ENCODE data around the gene TCN2. TPM values are rescaled to one million over a fixed set of nuclear protein-coding genes. Genes with fewer than 3 reads are reported as not detected.
"Not testable (repeated sequence)": the region's sequence is repeated elsewhere in the genome, so short reads cannot be mapped to it uniquely, and the experiment has no call there.

TCN2 gene
- total RNA-seq, 1 donor from 2014 or later: 0.68 TPM

GRCh38 chr22:30628491-30628890 is 21.5 kb downstream of the TCN2 start:
- no peaks in the 10 kb centered on the region for H3K36me3 Mint-ChIP-seq (ENCODE audit: low read depth)
- intact Hi-C loops (cut with micrococcal nuclease): no loop called here
- H3K27me3 Mint-ChIP-seq (ENCODE audit: low read depth): no peaks in the 10 kb centered on the region
- H3K27ac Mint-ChIP-seq: no peak overlapping the region
- no peaks in the 10 kb centered on the region for H3K9me3 Mint-ChIP-seq
- peaks cover 2% of the 10 kb centered on the region for H3K4me1 Mint-ChIP-seq (ENCODE audit: low read depth)
- DNase-seq (ENCODE audit: low spot score): no peak
- H3K4me3 Mint-ChIP-seq (ENCODE audit: low read depth): no peak overlapping the region

GRCh38 chr22:30631469-30631868 is 24.5 kb downstream of the TCN2 start:
- not testable (repeated sequence) for DNase-seq (ENCODE audit: low spot score); H3K27me3 Mint-ChIP-seq (ENCODE audit: low read depth); H3K4me3 Mint-ChIP-seq (ENCODE audit: low read depth); H3K36me3 Mint-ChIP-seq (ENCODE audit: low read depth); H3K27ac Mint-ChIP-seq; H3K9me3 Mint-ChIP-seq
- peaks cover 13% of the 10 kb centered on the region for H3K4me1 Mint-ChIP-seq (ENCODE audit: low read depth)
- intact Hi-C loops (cut with micrococcal nuclease): loop anchor here (10.0 kb wide), 1 partner anchor 663 kb away; the partner anchor contains the start of gene PIK3IP1

GRCh38 chr22:30634471-30635233 is 27.7 kb downstream of the TCN2 start:
- DNase-seq (ENCODE audit: low spot score): peak; percentile 81
- Mint-ChIP-seq H3K36me3 (ENCODE audit: low read depth) (peaks cover 9% of the 10 kb centered on the region), H3K27ac (peak overlapping the region; percentile 93), H3K9me3 (no peaks in the 10 kb centered on the region), H3K27me3 (ENCODE audit: low read depth) (no peaks in the 10 kb centered on the region), H3K4me3 (ENCODE audit: low read depth) (peak overlapping the region; percentile 75), H3K4me1 (ENCODE audit: low read depth) (peaks cover 23% of the 10 kb centered on the region)
- intact Hi-C loops (cut with micrococcal nuclease): loop anchor here (1.0 to 10.0 kb wide), 8 partner anchors 10 to 660 kb away; partner anchors contain the start of genes DUSP18, OSBP2 and PIK3IP1

GRCh38 chr22:30635273-30636225 is 28.6 kb downstream of the TCN2 start, which contains the start of gene SLC35E4:
TSS of gene SLC35E4 (plus strand) at chr22:30635781. CDS start at chr22:30636451, 670 bp downstream.
- DNase-seq (ENCODE audit: low spot score): peak; percentile 92
- Mint-ChIP-seq H3K4me3 (ENCODE audit: low read depth) (peak within 1 kb of the TSS; percentile 83), H3K4me1 (ENCODE audit: low read depth) (peaks cover 23% of the 10 kb centered on the region), H3K27ac (peak within 1 kb of the TSS; percentile 93), H3K27me3 (ENCODE audit: low read depth) (no peaks in the 10 kb centered on the region), H3K36me3 (ENCODE audit: low read depth) (peaks cover 9% of the 10 kb centered on the region), H3K9me3 (no peaks in the 10 kb centered on the region)
- intact Hi-C loops (cut with micrococcal nuclease): loop anchor here (1.0 to 10.0 kb wide), 5 partner anchors 9 to 659 kb away; partner anchors contain the start of gene PIK3IP1

- Mint-ChIP-seq H3K27ac (peak overlapping the region; percentile 82), H3K4me1 (ENCODE audit: low read depth) (peaks cover 23% of the 10 kb centered on the region)
- DNase-seq (ENCODE audit: low spot score): no peak
These were observed 29.5 kb downstream of the TCN2 start for GRCh38 chr22:30636226-30637077.

GRCh38 chr22:30637701-30638114 is 30.7 kb downstream of the TCN2 start:
- no peaks in the 10 kb centered on the region for H3K9me3 Mint-ChIP-seq
- intact Hi-C loops (cut with micrococcal nuclease): loop anchor here (10.0 kb wide), 1 partner anchor 657 kb away; the partner anchor contains the start of gene PIK3IP1
- peak overlapping the region; percentile 55 for H3K4me3 Mint-ChIP-seq (ENCODE audit: low read depth)
- H3K4me1 Mint-ChIP-seq (ENCODE audit: low read depth): peaks cover 23% of the 10 kb centered on the region
- peak overlapping the region; percentile 9 for H3K27ac Mint-ChIP-seq
- peaks cover 9% of the 10 kb centered on the region for H3K36me3 Mint-ChIP-seq (ENCODE audit: low read depth)
- DNase-seq (ENCODE audit: low spot score): no peak
- H3K27me3 Mint-ChIP-seq (ENCODE audit: low read depth): no peaks in the 10 kb centered on the region

More at GRCh38 chr22:30636226-30637077, 29.5 kb downstream of the TCN2 start:
- H3K4me3 Mint-ChIP-seq (ENCODE audit: low read depth): peak overlapping the region; percentile 83
- intact Hi-C loops (cut with micrococcal nuclease): loop anchor here (10.0 kb wide), 1 partner anchor 658 kb away; the partner anchor contains the start of gene PIK3IP1
- H3K27me3 Mint-ChIP-seq (ENCODE audit: low read depth): no peaks in the 10 kb centered on the region
- peaks cover 9% of the 10 kb centered on the region for H3K36me3 Mint-ChIP-seq (ENCODE audit: low read depth)
- no peaks in the 10 kb centered on the region for H3K9me3 Mint-ChIP-seq

GRCh38 chr22:30640361-30640760 is 33.4 kb downstream of the TCN2 start:
- H3K4me1 Mint-ChIP-seq (ENCODE audit: low read depth): peaks cover 34% of the 10 kb centered on the region

GRCh38 chr22:30640839-30641430 is 34.0 kb downstream of the TCN2 start:
- Mint-ChIP-seq H3K9me3 (no peaks in the 10 kb centered on the region), H3K27me3 (ENCODE audit: low read depth) (no peaks in the 10 kb centered on the region), H3K27ac (no peak overlapping the region), H3K4me1 (ENCODE audit: low read depth) (peaks cover 33% of the 10 kb centered on the region), H3K4me3 (ENCODE audit: low read depth) (no peak overlapping the region), H3K36me3 (ENCODE audit: low read depth) (peaks cover 9% of the 10 kb centered on the region)
- intact Hi-C loops (cut with micrococcal nuclease): no loop called here
- DNase-seq (ENCODE audit: low spot score): no peak

More at GRCh38 chr22:30640361-30640760, 33.4 kb downstream of the TCN2 start:
- no peak for DNase-seq (ENCODE audit: low spot score)
- H3K9me3 Mint-ChIP-seq: no peaks in the 10 kb centered on the region
- no peak overlapping the region for H3K4me3 Mint-ChIP-seq (ENCODE audit: low read depth)
- H3K27me3 Mint-ChIP-seq (ENCODE audit: low read depth): no peaks in the 10 kb centered on the region
- H3K36me3 Mint-ChIP-seq (ENCODE audit: low read depth): peaks cover 9% of the 10 kb centered on the region
- no peak overlapping the region for H3K27ac Mint-ChIP-seq
- intact Hi-C loops (cut with micrococcal nuclease): no loop called here

GRCh38 chr22:30643055-30643875 is 36.3 kb downstream of the TCN2 start:
- peak overlapping the region; percentile 84 for H3K27ac Mint-ChIP-seq
- peaks cover 13% of the 10 kb centered on the region for H3K36me3 Mint-ChIP-seq (ENCODE audit: low read depth)
- H3K4me1 Mint-ChIP-seq (ENCODE audit: low read depth): peaks cover 29% of the 10 kb centered on the region
- no peaks in the 10 kb centered on the region for H3K9me3 Mint-ChIP-seq
- H3K27me3 Mint-ChIP-seq (ENCODE audit: low read depth): no peaks in the 10 kb centered on the region
- intact Hi-C loops (cut with micrococcal nuclease): no loop called here
- H3K4me3 Mint-ChIP-seq (ENCODE audit: low read depth): no peak overlapping the region
- no peak for DNase-seq (ENCODE audit: low spot score)

GRCh38 chr22:30646518-30647160 is 39.7 kb downstream of the TCN2 start:
- Mint-ChIP-seq H3K9me3 (no peaks in the 10 kb centered on the region), H3K27me3 (ENCODE audit: low read depth) (no peaks in the 10 kb centered on the region), H3K36me3 (ENCODE audit: low read depth) (peaks cover 9% of the 10 kb centered on the region), H3K4me3 (ENCODE audit: low read depth) (no peak overlapping the region), H3K4me1 (ENCODE audit: low read depth) (peaks cover 41% of the 10 kb centered on the region), H3K27ac (no peak overlapping the region)
- intact Hi-C loops (cut with micrococcal nuclease): loop anchor here (5.0 kb wide), 1 partner anchor 39 kb away; the partner anchor contains the start of gene TCN2
- DNase-seq (ENCODE audit: low spot score): no peak

All from activated T-helper 2 cell treated with anti-CD3 and anti-CD28 coated beads, Interferon-gamma antibody, Interleukin-2, Interleukin-4, amounts not matched to agents 10 μg/mL and 5 μg/mL and 100 μg/mL, durations not matched to agents 14 hours and 24 hours and 36 hours (primary cell).